CD4-positive, alpha-beta T cell treated with Interleukin-10 for 1 hour (primary cell): Measurements from ENCODE around the gene KCND3.
A peak's percentile ranks its signal among the peaks of the same experiment; 100 is the strongest.
"Not testable (repeated sequence)": the region's sequence is repeated elsewhere in the genome, so short reads cannot be mapped to it uniquely, and the experiment has no call there.

Experiments
- DNase-seq: peaks from one replicate; pipeline ENCODE4 v3.0.0-alpha.2; 2020

Gene KCND3

GRCh38 chr1:111761717-111762116 is 227.8 kb downstream of the KCND3 start:
- DNase-seq = no peak

- no peak for DNase-seq
These were observed 231.1 kb downstream of the KCND3 start for GRCh38 chr1:111758373-111758772.

GRCh38 chr1:111756124-111756513 is 233.3 kb downstream of the KCND3 start:
- DNase-seq = no peak

- peak; percentile 93 for DNase-seq
These were observed 233.9 kb downstream of the KCND3 start, which contains the start of gene DDX20 for GRCh38 chr1:111755331-111756123. DDX20 (plus strand) TSS chr1:111755901; CDS start chr1:111755925, 24 bp downstream.

- DNase-seq = no peak
These were observed 234.5 kb downstream of the KCND3 start for GRCh38 chr1:111754984-111755330.

GRCh38 chr1:111751906-111752575 is 237.4 kb downstream of the KCND3 start:
- DNase-seq = no peak

GRCh38 chr1:111750856-111751255 is 238.6 kb downstream of the KCND3 start:
- DNase-seq = no peak

GRCh38 chr1:111749628-111750027 is 239.8 kb downstream of the KCND3 start:
- DNase-seq = no peak

- no peak for DNase-seq
These were observed 241.5 kb downstream of the KCND3 start for GRCh38 chr1:111747947-111748346.

GRCh38 chr1:111747282-111747734 is 242.2 kb downstream of the KCND3 start:
- peak; percentile 79 for DNase-seq

GRCh38 chr1:111746614-111746999 is 242.9 kb downstream of the KCND3 start:
- no peak for DNase-seq

GRCh38 chr1:111745675-111746613 is 243.5 kb downstream of the KCND3 start:
- no peak for DNase-seq

- DNase-seq = no peak
These were observed 245.8 kb downstream of the KCND3 start for GRCh38 chr1:111743679-111744101.

- DNase-seq = no peak
These were observed 246.4 kb downstream of the KCND3 start for GRCh38 chr1:111742938-111743549.

- DNase-seq = not testable (repeated sequence)
These were observed 247.2 kb downstream of the KCND3 start for GRCh38 chr1:111742292-111742691.

GRCh38 chr1:111739925-111740765 is 249.3 kb downstream of the KCND3 start:
- DNase-seq = no peak

- peak; percentile 78 for DNase-seq
These were observed 250.1 kb downstream of the KCND3 start, which contains the start of gene INKA2 for GRCh38 chr1:111739194-111739924. INKA2 (minus strand) TSS chr1:111739395; CDS start chr1:111739242, 153 bp downstream.

- peak; percentile 53 for DNase-seq
These were observed 250.9 kb downstream of the KCND3 start for GRCh38 chr1:111738436-111739193.

- no peak for DNase-seq
These were observed 251.4 kb downstream of the KCND3 start for GRCh38 chr1:111738133-111738435.
